CD14-positive monocyte (primary cell): ENCODE data around the gene LYPLAL1. TPM values are rescaled to one million over a fixed set of nuclear protein-coding genes. Genes with fewer than 3 reads are reported as not detected.

ENCODE experiments used
- DNase-seq, 3 donors: peaks; one replicate each; pipeline ENCODE4 v3.0.0-alpha.2; 2011 to 2022
- H2AFZ ChIP-seq: 2 replicates; pipeline ENCODE4 v1.6.0; 2012; ENCODE audit warnings: mild to moderate bottlenecking, low read depth, low read length, inconsistent platforms; ENCODE audit not compliant: insufficient read depth, poor library complexity, severe bottlenecking
- H3K27ac ChIP-seq, 2 donors: 1 replicate in 1 of 2; 2 replicates in 1 of 2; pipeline ENCODE4 v1.5.1; 2012 to 2013; ENCODE audit warnings: low read length in 2 of 2, control low read depth in 1 of 2, inconsistent platforms in 1 of 2, low read depth in 1 of 2, mild to moderate bottlenecking in 1 of 2
- H3K27me3 ChIP-seq, 2 donors: one replicate each; pipeline versions ENCODE4 v1.6.0 to v1.6.1; 2011 to 2013; ENCODE audit warnings: low read length in 2 of 2; ENCODE audit not compliant: control insufficient read depth in 2 of 2, insufficient read depth in 2 of 2
- H3K36me3 ChIP-seq, 2 donors: replicated peaks in 1 of 2; 1 replicate in 1 of 2; 2 replicates in 1 of 2; pipeline versions ENCODE4 v1.5.1 to v1.6.1; 2012 to 2013; ENCODE audit warnings: low read length in 2 of 2, control low read depth in 1 of 2, inconsistent platforms in 1 of 2, mild to moderate bottlenecking in 1 of 2; ENCODE audit not compliant: insufficient read depth in 2 of 2, control insufficient read depth in 1 of 2
- H3K4me1 ChIP-seq, 2 donors: 1 replicate in 1 of 2; 2 replicates in 1 of 2; pipeline versions ENCODE4 v1.5.1 to v1.6.1; 2012 to 2013; ENCODE audit warnings: low read length in 2 of 2, control low read depth in 1 of 2, inconsistent platforms in 1 of 2, mild to moderate bottlenecking in 1 of 2, moderate library complexity in 1 of 2; ENCODE audit not compliant: insufficient read depth in 2 of 2, control insufficient read depth in 1 of 2
- H3K4me2 ChIP-seq: replicated peaks from 2 replicates; pipeline ENCODE3; 2012; ENCODE audit warnings: low read length, moderate library complexity, mild to moderate bottlenecking; ENCODE audit not compliant: poor library complexity, severe bottlenecking; ENCODE audit errors: extremely low read depth
- H3K4me3 ChIP-seq, 3 experiments: fragments of 200-600 bp in 1 of 3; sonication (generic) in 1 of 3; replicated peaks in 1 of 3; 1 replicate in 2 of 3; 2 replicates in 1 of 3; pipeline ENCODE4 v1.5.1; 2011 to 2013; ENCODE audit warnings: low read length in 3 of 3, mild to moderate bottlenecking in 3 of 3, control low read depth in 2 of 3, low read depth in 2 of 3, inconsistent platforms in 1 of 3, moderate library complexity in 1 of 3
- H3K79me2 ChIP-seq: 2 replicates; pipeline ENCODE4 v1.6.0; 2012; ENCODE audit warnings: mild to moderate bottlenecking, control low read depth, inconsistent platforms, low read length, moderate library complexity; ENCODE audit not compliant: insufficient read depth
- H3K9ac ChIP-seq: 2 replicates; pipeline ENCODE4 v1.6.0; 2017; ENCODE audit warnings: low read length, mild to moderate bottlenecking; ENCODE audit not compliant: insufficient read depth, poor library complexity, severe bottlenecking
- H3K9me3 ChIP-seq, 2 donors: replicated peaks in 1 of 2; 1 replicate in 1 of 2; 2 replicates in 1 of 2; pipeline versions ENCODE4 v1.5.1 to v1.6.1; 2012 to 2013; ENCODE audit warnings: low read length in 2 of 2, control low read depth in 1 of 2; ENCODE audit not compliant: control insufficient read depth in 1 of 2, insufficient read depth in 1 of 2
- H4K20me1 ChIP-seq: 2 replicates; pipeline ENCODE4 v1.6.0; 2012; ENCODE audit warnings: mild to moderate bottlenecking, low read length, control low read depth, moderate library complexity; ENCODE audit not compliant: insufficient read depth
- H3K27ac Mint-ChIP-seq, 7 donors: one replicate each; pipeline ENCODE4 v1.8.0; 2020; ENCODE audit warnings: mild to moderate bottlenecking in 7 of 7, mixed read lengths in 7 of 7, moderate library complexity in 6 of 7, inconsistent platforms in 2 of 7
- H3K27me3 Mint-ChIP-seq, 3 donors: one replicate each; pipeline ENCODE4 v1.8.0; 2021 to 2022; ENCODE audit warnings: low read depth in 3 of 3, mild to moderate bottlenecking in 3 of 3, mixed read lengths in 3 of 3, moderate library complexity in 3 of 3, inconsistent platforms in 1 of 3
- H3K36me3 Mint-ChIP-seq, 2 donors: one replicate each; pipeline ENCODE4 v1.8.0; 2020; ENCODE audit warnings: mixed read lengths in 2 of 2, inconsistent platforms in 1 of 2, mild to moderate bottlenecking in 1 of 2
- H3K4me1 Mint-ChIP-seq: one replicate; pipeline ENCODE4 v1.8.0; 2020; ENCODE audit warnings: mild to moderate bottlenecking, mixed read lengths
- H3K4me3 Mint-ChIP-seq, 2 donors: one replicate each; pipeline ENCODE4 v1.8.0; 2020; ENCODE audit warnings: mild to moderate bottlenecking in 2 of 2, mixed read lengths in 2 of 2, moderate library complexity in 1 of 2
- H3K9me3 Mint-ChIP-seq, 7 donors: one replicate each; pipeline ENCODE4 v1.8.0; 2020 to 2022; ENCODE audit warnings: mixed read lengths in 7 of 7, mild to moderate bottlenecking in 6 of 7, moderate library complexity in 6 of 7, inconsistent platforms in 2 of 7
- CTCF ChIP-seq: fragments of 200-600 bp; IDR thresholded peaks from one replicate; pipeline ENCODE4 v1.8.0; 2022; ENCODE audit warnings: antibody characterized with exemption, mild to moderate bottlenecking
- WGBS: methylation state at CpG from one replicate; pipeline ENCODE4 v1.1.5; 2013; ENCODE audit warnings: missing lambda C conversion rate; ENCODE audit not compliant: insufficient coverage; 5-methylcytosine and 5-hydroxymethylcytosine counted together
- intact Hi-C, 2 donors: fragments of 100-400 bp; cut with micrococcal nuclease; formaldehyde crosslinking; loops; one replicate each; pipeline versions ENCODE4 v1.15.0 to v1.15.1; 2023
- polyA plus RNA-seq, 3 donors: library from polyadenylated mRNA; depleted of rRNA in 1 of 3; unstranded in 2 of 3; stranded (reverse) in 1 of 3; fragments of 300-500 nt in 2 of 3; fragments of >200 nt in 1 of 3; fragmentation: Illumina TruSeq in 2 of 3; gene quantifications; 1 replicate in 2 of 3; 2 replicates in 1 of 3; pipeline ENCODE4 v1.2.3, GENCODE V29; 2012 to 2021

The LYPLAL1 gene
- polyA plus RNA-seq, 3 donors, result 10.2 to 55.9 (median 36.1) TPM

- H3K9me3 Mint-ChIP-seq, result peaks cover 0 to 1% (median 0%) of the 10 kb centered on the region in 7 donors
- H3K4me1 Mint-ChIP-seq, result peaks cover 13% of the 10 kb centered on the region
- H3K9ac ChIP-seq, result no peak overlapping the region
- H3K79me2 ChIP-seq, result no peaks in the 10 kb centered on the region
- DNase-seq, result no peak
- intact Hi-C loops, result loop anchor here in 1 of 2 donors (10.0 kb wide), 1 partner anchor 54 kb away; no protein-coding TSS in a partner anchor
- peaks cover 0 to 2% of the 10 kb centered on the region in 2 donors for H3K27me3 ChIP-seq
- no peaks in the 10 kb centered on the region for H3K9me3 ChIP-seq
- H3K27me3 Mint-ChIP-seq, result peaks cover 0 to 2% (median 0%) of the 10 kb centered on the region in 3 donors
- no peak overlapping the region for H3K4me3 Mint-ChIP-seq
- no peak overlapping the region for H3K27ac Mint-ChIP-seq
- no peak overlapping the region for H3K4me3 ChIP-seq
- no peak overlapping the region for H2AFZ ChIP-seq
- no peaks in the 10 kb centered on the region for H3K36me3 ChIP-seq
- TF ChIP-seq CTCF, result no peak
- no peak overlapping the region for H3K4me2 ChIP-seq
- H3K27ac ChIP-seq, result no peak overlapping the region
- H4K20me1 ChIP-seq, result no peaks in the 10 kb centered on the region
- H3K36me3 Mint-ChIP-seq, result no peaks in the 10 kb centered on the region
- peaks cover 9 to 15% of the 10 kb centered on the region in 2 donors for H3K4me1 ChIP-seq
These were observed 24.6 kb upstream of the LYPLAL1 start for GRCh38 chr1:219149009-219149577.

- no peak overlapping the region for H2AFZ ChIP-seq
- H3K79me2 ChIP-seq, result no peaks in the 10 kb centered on the region
- peaks cover 0 to 1% (median 0%) of the 10 kb centered on the region in 7 donors for H3K9me3 Mint-ChIP-seq
- no peaks in the 10 kb centered on the region for H3K9me3 ChIP-seq
- H3K27ac ChIP-seq, result no peak overlapping the region
- no peak overlapping the region for H3K9ac ChIP-seq
- peaks cover 5 to 9% of the 10 kb centered on the region in 2 donors for H3K4me1 ChIP-seq
- no peaks in the 10 kb centered on the region for H3K36me3 Mint-ChIP-seq
- H3K27me3 ChIP-seq, result peaks cover 0 to 2% of the 10 kb centered on the region in 2 donors
- H3K4me3 Mint-ChIP-seq, result no peak overlapping the region
- peaks cover 0 to 2% (median 0%) of the 10 kb centered on the region in 3 donors for H3K27me3 Mint-ChIP-seq
- no peak for DNase-seq
- H3K4me2 ChIP-seq, result no peak overlapping the region
- no peak for TF ChIP-seq CTCF
- intact Hi-C loops, result loop anchor here in 1 of 2 donors (10.0 kb wide), 1 partner anchor 55 kb away; no protein-coding TSS in a partner anchor
- H3K4me1 Mint-ChIP-seq, result peaks cover 8% of the 10 kb centered on the region
- no peaks in the 10 kb centered on the region for H4K20me1 ChIP-seq
- no CpG with 5 or more reads among the region's 3 CpGs for WGBS
- H3K4me3 ChIP-seq, result no peak overlapping the region
- no peaks in the 10 kb centered on the region for H3K36me3 ChIP-seq
- no peak overlapping the region for H3K27ac Mint-ChIP-seq
These were observed 23.7 kb upstream of the LYPLAL1 start for GRCh38 chr1:219149953-219150352.
